KOPT-K1 (cell line): Measurements from ENCODE around the gene ARHGAP29.

Experiments used
- H3K27ac ChIP-seq: fragments of 200-600 bp; sonication (generic); 2 replicates; pipeline ENCODE4 v1.5.1; 2016; ENCODE audit warnings: antibody characterized with exemption, mild to moderate bottlenecking, low read depth, low read length; ENCODE audit not compliant: poor library complexity, severe bottlenecking
- H3K36me3 ChIP-seq: fragments of 200-600 bp; sonication (generic); 2 replicates; pipeline ENCODE4 v1.5.1; 2017; ENCODE audit warnings: antibody characterized with exemption, mild to moderate bottlenecking, low read length, moderate library complexity; ENCODE audit not compliant: insufficient read depth
- H3K9me3 ChIP-seq: fragments of 200-600 bp; sonication (generic); 2 replicates; pipeline ENCODE4 v1.5.1; 2017; ENCODE audit warnings: antibody characterized with exemption, low read length, mild to moderate bottlenecking; ENCODE audit not compliant: insufficient read depth, poor library complexity, severe bottlenecking

ARHGAP29 gene

GRCh38 chr1:94237291-94238226 is at the start of gene ARHGAP29:
Gene ARHGAP29 (minus strand): TSS chr1:94237584. CDS start chr1:94231611, 5,973 bp downstream.
- no peak within 1 kb of the TSS for H3K27ac ChIP-seq
- H3K36me3 ChIP-seq: no peaks in the 10 kb centered on the region
- H3K9me3 ChIP-seq: peaks cover 4% of the 10 kb centered on the region

DNA sequence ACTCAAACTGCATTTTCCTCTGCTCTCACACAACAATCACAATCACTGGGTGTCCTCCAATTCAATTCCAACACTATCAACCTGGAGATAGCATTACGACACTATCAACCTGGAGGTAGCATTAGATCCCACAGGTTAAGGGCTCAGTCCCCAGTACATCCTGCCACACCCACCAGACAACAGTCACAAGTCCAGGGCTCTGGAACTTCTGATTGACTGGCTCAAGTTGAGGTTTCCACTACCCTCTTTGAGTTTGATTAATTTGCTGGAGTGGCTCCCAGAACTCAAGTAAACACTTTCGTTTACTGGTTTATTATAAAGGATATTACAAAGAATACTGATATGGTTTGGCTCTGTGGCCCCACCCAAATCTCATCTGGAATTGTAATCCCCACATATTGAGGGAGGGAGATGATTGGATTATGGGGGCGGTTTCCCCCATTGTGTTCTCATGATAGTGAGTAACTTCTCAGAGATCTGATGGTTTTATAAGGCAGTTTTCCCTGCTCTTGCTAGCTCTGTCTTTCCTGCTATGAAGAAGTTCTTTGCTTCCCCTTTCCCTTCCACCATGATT is 49.6 kb upstream of the ARHGAP29 start:
- Histone ChIP-seq H3K9me3 (no peaks in the 10 kb centered on the region), H3K36me3 (no peaks in the 10 kb centered on the region), H3K27ac (no peak overlapping the region)

- Histone ChIP-seq H3K27ac (no peak overlapping the region), H3K9me3 (no peaks in the 10 kb centered on the region), H3K36me3 (no peaks in the 10 kb centered on the region)
Measured at GRCh38 chr1:94285031-94285654, 47.8 kb upstream of the ARHGAP29 start.

GRCh38 chr1:94284476-94284875 is 47.1 kb upstream of the ARHGAP29 start:
- Histone ChIP-seq H3K27ac (no peak overlapping the region), H3K9me3 (no peaks in the 10 kb centered on the region), H3K36me3 (no peaks in the 10 kb centered on the region)

DNA sequence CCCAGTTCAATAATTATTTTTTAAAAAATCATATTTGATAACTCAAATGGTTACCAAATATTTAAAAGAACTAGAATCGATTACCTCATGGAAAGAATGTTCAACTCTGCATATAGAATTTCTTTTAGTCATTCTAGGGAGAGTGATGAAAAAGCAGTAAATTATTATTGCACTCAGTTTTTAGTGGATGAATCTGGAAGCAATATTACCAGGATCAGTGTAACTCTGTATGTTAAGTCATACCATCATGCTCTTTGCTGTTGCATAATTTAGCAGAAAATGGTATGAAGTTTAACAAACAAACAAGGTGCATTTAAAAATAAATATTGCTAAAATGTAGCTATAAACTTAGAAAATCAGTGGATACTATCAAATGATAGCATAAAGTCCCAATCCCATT is 46.1 kb upstream of the ARHGAP29 start:
- H3K9me3 ChIP-seq: no peaks in the 10 kb centered on the region
- no peaks in the 10 kb centered on the region for H3K36me3 ChIP-seq
- no peak overlapping the region for H3K27ac ChIP-seq

DNA sequence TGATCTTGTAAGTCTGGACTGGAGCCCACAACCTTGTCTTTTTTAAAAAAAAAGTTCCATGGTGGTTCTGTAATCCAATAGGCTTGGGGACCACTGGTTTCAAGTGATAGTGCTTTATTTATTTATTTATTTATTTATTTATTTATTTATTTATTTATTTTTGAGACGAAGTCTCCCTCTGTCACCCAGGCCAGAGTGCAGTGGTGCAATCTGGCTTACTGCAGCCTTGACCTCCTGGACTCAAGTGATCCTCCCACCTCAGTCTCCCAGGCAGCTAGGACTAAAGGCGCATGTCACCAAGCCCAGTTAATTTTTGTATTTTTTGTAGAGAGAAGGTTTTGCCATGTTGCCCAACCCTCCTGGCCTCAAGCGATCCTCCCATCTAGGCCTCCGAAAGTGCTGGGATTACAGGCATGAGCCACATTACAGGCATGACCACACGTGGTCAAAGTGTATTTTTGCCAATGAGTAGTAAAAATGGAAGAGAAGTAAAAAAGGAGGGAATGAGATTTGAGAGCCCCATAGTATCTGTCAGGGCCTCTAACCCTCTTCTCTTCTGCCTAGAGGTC is 44.8 kb upstream of the ARHGAP29 start:
- H3K9me3 ChIP-seq: no peaks in the 10 kb centered on the region
- H3K36me3 ChIP-seq: no peaks in the 10 kb centered on the region
- H3K27ac ChIP-seq: no peak overlapping the region

- H3K9me3 ChIP-seq: no peaks in the 10 kb centered on the region
- H3K36me3 ChIP-seq: no peaks in the 10 kb centered on the region
- H3K27ac ChIP-seq: no peak overlapping the region
Measured at GRCh38 chr1:94281361-94282142, 44.2 kb upstream of the ARHGAP29 start.

DNA sequence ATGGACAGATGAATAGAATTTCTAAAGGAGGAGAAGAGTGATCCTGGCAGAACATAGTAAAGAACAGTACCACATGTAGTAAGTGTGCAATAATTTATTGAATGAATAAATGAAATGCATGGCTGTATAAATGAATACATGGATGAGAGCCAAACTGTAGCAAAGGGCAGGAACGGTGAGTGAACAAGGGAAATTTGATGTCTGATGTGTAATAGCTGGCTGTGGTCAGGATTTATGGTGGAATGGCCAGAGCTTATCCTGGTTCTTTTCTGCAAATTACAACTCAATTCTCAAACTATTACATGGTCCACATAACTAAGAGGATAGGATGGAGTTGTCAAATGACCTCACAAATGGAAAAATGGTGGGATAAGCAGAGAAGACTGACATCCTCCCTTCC is 43.2 kb upstream of the ARHGAP29 start:
- Histone ChIP-seq H3K9me3 (no peaks in the 10 kb centered on the region), H3K27ac (no peak overlapping the region), H3K36me3 (no peaks in the 10 kb centered on the region)

DNA sequence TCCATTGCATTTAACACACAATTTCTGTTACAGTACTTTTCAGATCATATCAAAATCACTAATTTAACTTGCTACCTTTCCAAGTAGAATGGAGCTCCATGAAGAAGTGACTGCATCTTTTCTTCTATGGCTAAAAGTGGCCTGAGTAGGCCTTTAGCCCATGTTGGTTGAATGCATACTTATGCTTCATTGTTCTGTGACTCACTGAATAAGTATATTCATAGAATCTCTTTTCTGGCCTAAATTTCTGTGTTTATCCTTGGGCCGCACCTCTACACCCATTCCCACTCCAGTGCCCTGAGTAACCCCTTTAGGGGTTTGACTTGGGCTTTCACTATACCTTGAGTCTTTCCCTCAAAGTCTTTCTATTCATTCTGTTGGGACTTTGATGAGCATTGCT is 42.1 kb upstream of the ARHGAP29 start:
- H3K9me3 ChIP-seq: no peaks in the 10 kb centered on the region
- H3K27ac ChIP-seq: no peak overlapping the region
- H3K36me3 ChIP-seq: no peaks in the 10 kb centered on the region

GRCh38 chr1:94279038-94279437 is 41.7 kb upstream of the ARHGAP29 start:
- H3K27ac ChIP-seq: no peak overlapping the region

DNA sequence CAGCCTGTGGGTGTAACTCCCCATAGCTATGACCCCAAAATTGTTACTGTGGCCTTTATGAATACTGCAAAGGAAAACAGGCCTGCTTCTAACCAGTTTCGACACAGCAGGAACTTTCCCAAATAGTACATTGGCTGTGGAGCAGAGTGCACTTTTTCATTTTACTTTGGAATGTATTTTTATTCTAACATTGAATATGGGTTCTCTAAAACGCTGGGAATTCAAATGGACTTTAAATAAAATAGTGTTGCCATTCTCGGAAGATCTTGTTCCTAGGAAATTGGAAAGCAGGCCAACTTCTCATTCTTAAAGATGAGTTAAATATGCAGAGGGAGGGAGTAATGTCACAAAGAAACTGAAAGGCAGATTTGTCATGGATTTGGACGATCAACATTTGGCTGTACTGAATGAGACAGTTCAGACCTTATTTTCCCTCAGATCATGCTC is 39.6 kb upstream of the ARHGAP29 start:
- Histone ChIP-seq H3K36me3 (no peaks in the 10 kb centered on the region), H3K9me3 (no peaks in the 10 kb centered on the region), H3K27ac (no peak overlapping the region)

More at GRCh38 chr1:94279038-94279437, 41.7 kb upstream of the ARHGAP29 start:
- H3K36me3 ChIP-seq: no peaks in the 10 kb centered on the region
- no peaks in the 10 kb centered on the region for H3K9me3 ChIP-seq

DNA sequence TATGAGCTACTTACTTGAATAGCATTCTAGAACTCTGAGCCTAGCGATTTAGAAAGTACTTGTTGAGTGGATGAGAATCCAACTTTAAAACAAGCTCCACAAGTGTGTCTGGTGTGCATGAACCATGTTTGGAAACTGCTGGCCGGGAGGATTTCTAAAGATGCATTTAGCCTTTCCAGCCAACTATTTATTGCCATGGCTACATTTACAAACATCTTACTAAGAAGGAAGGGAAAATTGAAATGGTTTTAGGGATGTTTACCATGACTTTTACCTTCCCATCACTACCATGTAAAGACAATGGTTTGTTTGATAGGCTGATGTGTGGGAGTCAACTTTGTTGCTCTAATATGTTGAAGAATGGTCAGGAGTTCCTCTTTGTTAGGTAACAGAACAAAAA is 37.7 kb upstream of the ARHGAP29 start:
- Histone ChIP-seq H3K36me3 (no peaks in the 10 kb centered on the region), H3K9me3 (no peaks in the 10 kb centered on the region), H3K27ac (no peak overlapping the region)

DNA sequence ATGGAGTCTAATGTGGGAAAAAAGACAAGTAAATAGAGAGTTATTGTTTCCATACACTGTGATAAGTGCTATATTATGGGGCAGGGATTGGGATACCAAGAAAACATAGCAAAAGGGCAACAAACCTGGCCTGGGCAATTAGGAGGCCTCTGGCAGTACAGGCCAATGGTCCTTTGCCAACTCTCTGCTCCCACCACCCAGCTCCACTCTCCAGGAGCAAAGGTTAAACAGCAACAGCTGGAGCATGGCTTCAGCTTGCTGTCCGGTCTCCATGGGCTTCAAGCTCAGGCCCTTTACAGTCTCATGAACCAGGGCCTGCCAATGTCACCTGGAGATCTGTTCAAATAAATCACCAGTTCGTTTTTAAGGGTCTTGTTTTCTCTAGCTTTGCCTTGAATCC is 37.2 kb upstream of the ARHGAP29 start:
- H3K27ac ChIP-seq: no peak overlapping the region

DNA sequence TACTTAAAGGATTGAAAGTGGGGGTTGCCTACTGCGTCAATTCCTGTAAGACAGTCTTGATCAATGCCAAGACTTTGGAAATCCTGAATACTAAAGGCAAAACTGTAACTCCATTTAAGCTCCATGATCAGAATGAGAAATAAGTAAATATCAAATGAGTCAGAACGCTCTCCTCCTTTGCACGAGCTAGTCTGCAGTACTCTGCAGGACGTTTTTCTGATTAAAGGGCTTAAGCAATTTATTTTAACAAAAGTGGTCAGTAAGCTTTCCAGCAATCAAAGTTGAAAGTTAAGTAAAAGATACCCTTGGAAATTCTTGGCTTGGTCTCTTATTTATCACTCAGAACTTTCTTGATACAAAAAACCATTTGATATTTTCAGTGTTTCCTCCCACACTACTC is 35.7 kb upstream of the ARHGAP29 start:
- Histone ChIP-seq H3K27ac (no peak overlapping the region), H3K9me3 (no peaks in the 10 kb centered on the region), H3K36me3 (no peaks in the 10 kb centered on the region)

More for the DNA sequence above, 37.2 kb upstream of the ARHGAP29 start:
- no peaks in the 10 kb centered on the region for H3K9me3 ChIP-seq
- no peaks in the 10 kb centered on the region for H3K36me3 ChIP-seq
